Jurkat, Clone E6-1 (cell line): Measurements from ENCODE around the gene MFAP3L.
"Not testable (repeated sequence)": the region's sequence is repeated elsewhere in the genome, so short reads cannot be mapped to it uniquely, and the experiment has no call there.

Experiments used
- DNase-seq: peaks from one replicate; pipeline ENCODE4 v3.0.0-alpha.2; 2011; ENCODE audit warnings: low read depth, low spot score
- H3K4me3 ChIP-seq: 2 replicates; pipeline ENCODE4 v1.5.1; 2011; ENCODE audit warnings: mild to moderate bottlenecking, low read length, control low read depth, moderate library complexity

Gene MFAP3L

DNA sequence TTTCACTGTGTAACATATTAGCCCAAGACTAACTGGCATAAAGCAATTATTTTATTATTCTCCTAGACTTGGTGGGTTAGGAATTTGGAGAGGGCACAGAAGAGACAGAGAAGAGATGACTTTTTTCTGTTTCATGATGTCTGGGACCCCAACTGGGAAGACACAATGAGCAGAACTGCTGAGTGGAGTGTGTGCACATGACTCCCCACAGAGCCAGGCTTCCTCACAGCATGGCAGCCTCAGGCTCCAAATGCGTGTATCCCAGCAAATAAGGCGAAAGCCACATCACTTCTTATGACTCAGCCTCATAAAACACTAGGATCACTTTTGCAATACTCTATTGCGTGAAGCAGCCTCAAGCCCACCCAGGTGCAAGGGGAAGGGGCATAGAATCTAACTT lies 68.4 kb downstream of the MFAP3L start:
- H3K4me3 ChIP-seq: no peak overlapping the region
- DNase-seq: no peak

DNA sequence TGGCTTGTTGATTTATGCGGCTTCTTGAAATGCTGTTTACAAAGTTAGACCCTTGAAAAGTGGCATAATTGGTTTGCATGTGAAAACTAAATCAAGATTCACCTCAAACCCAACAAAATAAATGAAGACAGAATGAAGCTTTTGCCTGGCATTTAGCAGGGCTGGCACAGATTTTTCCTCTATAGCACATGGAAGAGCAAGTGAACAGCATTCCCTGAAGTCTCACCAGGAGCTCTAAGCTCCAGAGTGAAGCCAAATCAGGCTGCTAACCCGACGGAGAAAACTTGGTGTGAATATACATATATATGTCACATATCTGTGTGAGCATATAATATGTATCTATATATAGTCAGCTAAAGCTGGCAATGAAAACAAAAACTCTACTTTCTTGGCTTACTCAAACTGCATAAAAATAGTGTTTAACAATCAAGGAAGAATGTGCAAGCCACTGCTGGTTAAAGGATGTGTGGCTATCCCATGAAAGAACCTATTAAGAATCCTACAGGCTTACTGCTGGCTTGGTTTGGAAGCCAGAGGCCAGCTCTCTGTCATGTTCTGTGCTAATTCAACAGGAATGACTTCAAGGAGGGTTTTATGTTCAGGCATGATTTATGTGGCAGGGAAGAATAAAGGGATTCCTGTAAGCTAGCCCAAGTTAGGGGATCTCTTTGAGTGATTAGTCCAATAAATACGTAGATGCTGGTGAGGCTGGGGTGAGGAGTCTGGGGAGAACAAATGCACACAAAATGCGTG lies 69.9 kb downstream of the MFAP3L start:
- H3K4me3 ChIP-seq: no peak overlapping the region
- no peak for DNase-seq

DNA sequence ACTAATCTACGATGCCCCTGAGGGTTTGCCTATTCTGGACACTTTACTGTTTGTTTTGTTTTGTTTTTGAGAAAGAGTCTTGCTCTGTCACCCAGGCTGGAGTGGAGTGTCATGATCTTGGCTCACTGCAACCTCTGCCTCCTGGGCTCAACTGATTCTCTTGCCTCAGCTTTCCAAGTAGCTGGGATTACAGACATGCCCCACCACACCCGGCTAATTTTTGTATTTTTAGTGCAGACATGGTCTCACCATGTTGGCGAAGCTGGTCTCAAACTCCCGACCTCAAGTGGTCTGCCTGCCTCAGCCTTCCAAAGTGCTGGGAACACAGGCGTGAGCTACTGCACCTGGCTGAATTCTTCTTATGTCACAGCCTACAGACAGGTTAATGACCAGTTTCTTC lies 70.7 kb downstream of the MFAP3L start:
- H3K4me3 ChIP-seq: no peak overlapping the region
- DNase-seq: no peak

- no peak for DNase-seq
- H3K4me3 ChIP-seq: no peak overlapping the region
Observed at GRCh38 chr4:169952236-169953002, 73.8 kb downstream of the MFAP3L start.

DNA sequence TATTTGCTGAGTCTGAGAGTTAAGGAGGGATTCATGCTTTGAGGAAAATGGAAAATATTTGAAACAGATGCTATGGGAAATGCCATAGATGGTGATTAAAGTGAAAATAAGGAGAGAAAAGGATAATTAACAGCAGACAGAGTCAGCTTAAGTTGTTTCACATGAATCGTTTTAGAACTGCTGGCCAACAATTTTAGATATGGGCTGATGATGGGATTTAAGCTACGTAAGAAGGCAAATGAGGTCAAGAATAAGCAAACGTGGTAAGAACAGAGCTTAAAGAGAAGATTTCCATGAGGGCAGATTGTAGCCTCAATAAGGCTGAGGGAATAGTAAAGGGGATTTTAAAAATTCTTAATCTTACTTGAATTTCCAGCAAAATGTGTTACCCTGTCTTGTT lies 77.9 kb downstream of the MFAP3L start:
- DNase-seq: no peak
- H3K4me3 ChIP-seq: no peak overlapping the region

GRCh38 chr4:169945636-169946035 lies 80.6 kb downstream of the MFAP3L start:
- no peak overlapping the region for H3K4me3 ChIP-seq
- DNase-seq: no peak

DNA sequence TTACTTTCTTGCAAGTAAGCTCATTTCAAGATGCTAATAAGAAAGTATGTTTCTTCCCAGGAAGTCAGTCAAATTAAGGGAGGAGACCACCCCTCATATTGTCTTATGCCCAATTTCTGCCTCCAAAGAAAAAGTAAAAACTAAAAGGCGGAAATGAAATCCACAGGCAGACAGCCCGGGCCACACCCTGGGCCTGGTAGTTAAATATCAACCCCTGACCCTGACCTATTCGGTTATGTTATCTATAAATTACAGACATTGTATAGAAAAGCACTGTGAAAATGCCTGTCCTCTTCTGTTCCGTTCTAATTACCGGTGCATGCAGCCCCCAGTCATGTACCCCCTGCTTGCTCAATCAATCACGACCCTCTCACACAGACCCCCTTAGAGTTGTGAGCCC lies 82.6 kb downstream of the MFAP3L start:
- not testable (repeated sequence) for DNase-seq, H3K4me3 ChIP-seq

- DNase-seq: no peak
- H3K4me3 ChIP-seq: no peak overlapping the region
Observed at GRCh38 chr4:169941141-169941540, 85.1 kb downstream of the MFAP3L start.

DNA sequence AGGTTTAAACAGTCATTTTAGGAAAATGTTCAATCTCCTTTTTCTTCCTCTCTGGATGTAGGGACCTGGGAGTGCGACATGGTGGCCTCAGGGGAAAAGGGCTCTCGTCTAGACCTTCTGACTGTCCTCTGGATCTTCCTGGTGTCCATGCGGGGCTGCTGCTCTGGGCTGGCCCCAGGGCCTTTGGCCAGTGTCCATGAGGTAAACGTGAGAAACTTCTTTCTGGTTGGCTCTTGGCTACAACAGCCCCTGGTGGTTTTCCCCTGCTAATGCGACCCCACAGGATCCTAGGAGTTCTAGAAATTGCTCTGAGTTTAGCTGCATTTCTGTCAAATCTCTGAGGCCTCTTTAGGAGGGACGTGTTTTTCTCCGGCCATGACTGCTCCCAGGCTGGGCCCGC lies 85.7 kb downstream of the MFAP3L start:
- DNase-seq: no peak

More for the DNA sequence above, 85.7 kb downstream of the MFAP3L start:
- no peak overlapping the region for H3K4me3 ChIP-seq
